GM12865 (cell line): ENCODE measurements around the gene SLC66A1.
"Not testable (repeated sequence)": the region's sequence is repeated elsewhere in the genome, so short reads cannot be mapped to it uniquely, and the experiment has no call there.

Experiments used
- DNase-seq: peaks from one replicate; pipeline ENCODE4 v3.0.0; 2010; ENCODE audit warnings: low read depth
- H3K4me3 ChIP-seq: 2 replicates; pipeline ENCODE4 v1.5.1; 2011; ENCODE audit warnings: mild to moderate bottlenecking, low read depth, low read length, control low read depth
- CTCF ChIP-seq: IDR thresholded peaks from 2 replicates; pipeline ENCODE4 v1.5.1; 2011; ENCODE audit warnings: low read length, control low read depth, low read depth, inconsistent platforms; ENCODE audit not compliant: insufficient read depth; ENCODE audit errors: missing control alignments

SLC66A1 gene

GRCh38 chr1:19274636-19275035, 37.5 kb upstream of the SLC66A1 start:
- no peak for DNase-seq
- no peak overlapping the region for H3K4me3 ChIP-seq
- no peak for TF ChIP-seq CTCF

GRCh38 chr1:19283891-19284290, 28.2 kb upstream of the SLC66A1 start:
- DNase-seq, result no peak
- H3K4me3 ChIP-seq, result no peak overlapping the region
- TF ChIP-seq CTCF, result no peak

- H3K4me3 ChIP-seq, result no peak overlapping the region
- no peak for DNase-seq
- TF ChIP-seq CTCF, result no peak
Observed at GRCh38 chr1:19284881-19285280, 27.2 kb upstream of the SLC66A1 start.

GRCh38 chr1:19285366-19285765, 26.8 kb upstream of the SLC66A1 start:
- not testable (repeated sequence) for H3K4me3 ChIP-seq, DNase-seq

- not testable (repeated sequence) for H3K4me3 ChIP-seq, DNase-seq
Observed at GRCh38 chr1:19285807-19286206, 26.3 kb upstream of the SLC66A1 start.

- no peak for DNase-seq
- H3K4me3 ChIP-seq, result no peak overlapping the region
- no peak for TF ChIP-seq CTCF
Observed at GRCh38 chr1:19287436-19288185, 24.5 kb upstream of the SLC66A1 start.

- not testable (repeated sequence) for H3K4me3 ChIP-seq
- DNase-seq, result peak; percentile 47
Observed at GRCh38 chr1:19288324-19289241, 23.5 kb upstream of the SLC66A1 start, which contains the start of gene AKR7A3. Gene AKR7A3, minus strand, starts transcription at chr1:19288770. Its CDS starts 61 bp downstream, at chr1:19288709.

GRCh38 chr1:19289244-19289643, 22.9 kb upstream of the SLC66A1 start:
- TF ChIP-seq CTCF, result no peak
- no peak for DNase-seq
- H3K4me3 ChIP-seq, result no peak overlapping the region
